IPS-15b (cell line): ENCODE data around the gene FZR1.

Experiments used
- H3K27me3 ChIP-seq: one replicate; pipeline ENCODE4 v1.6.1; 2013; ENCODE audit warnings: low read length; ENCODE audit not compliant: control insufficient read depth, insufficient read depth
- H3K36me3 ChIP-seq: one replicate; pipeline ENCODE4 v1.6.1; 2013; ENCODE audit warnings: low read length; ENCODE audit not compliant: control insufficient read depth, insufficient read depth
- H3K4me1 ChIP-seq: one replicate; pipeline ENCODE4 v1.6.1; 2013; ENCODE audit warnings: mild to moderate bottlenecking, low read length; ENCODE audit not compliant: control insufficient read depth, insufficient read depth
- H3K4me3 ChIP-seq: one replicate; pipeline ENCODE4 v1.5.1; 2013; ENCODE audit warnings: low read depth, low read length
- H3K9ac ChIP-seq: one replicate; pipeline ENCODE4 v1.6.1; 2013; ENCODE audit warnings: low read depth, mild to moderate bottlenecking, low read length
- H3K9me3 ChIP-seq: one replicate; pipeline ENCODE4 v1.6.1; 2013; ENCODE audit warnings: mild to moderate bottlenecking, low read length; ENCODE audit not compliant: control insufficient read depth, insufficient read depth

The FZR1 gene

DNA sequence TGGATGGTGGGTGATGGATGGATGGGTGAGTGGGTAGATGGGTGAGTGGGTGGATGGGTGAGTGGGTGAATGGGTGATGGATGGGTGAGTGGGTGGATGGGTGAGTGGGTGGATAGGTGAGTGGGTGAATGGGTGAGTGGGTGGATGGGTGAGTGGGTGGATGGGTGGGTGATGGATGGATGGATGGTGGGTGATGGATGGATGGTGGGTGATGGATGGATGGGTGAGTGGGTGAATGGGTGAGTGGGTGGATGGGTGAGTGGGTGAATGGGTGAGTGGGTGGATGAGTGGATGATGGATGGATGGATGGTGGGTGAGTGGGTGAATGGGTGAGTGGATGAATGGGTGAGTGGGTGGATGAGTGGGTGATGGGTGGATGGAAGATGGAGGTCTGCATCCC is 28.6 kb upstream of the FZR1 start:
- peaks cover 8% of the 10 kb centered on the region for H3K27me3 ChIP-seq
- no peaks in the 10 kb centered on the region for H3K9me3 ChIP-seq
- no peak overlapping the region for H3K9ac ChIP-seq
- peaks cover 2% of the 10 kb centered on the region for H3K4me1 ChIP-seq
- H3K36me3 ChIP-seq: no peaks in the 10 kb centered on the region
- no peak overlapping the region for H3K4me3 ChIP-seq

DNA sequence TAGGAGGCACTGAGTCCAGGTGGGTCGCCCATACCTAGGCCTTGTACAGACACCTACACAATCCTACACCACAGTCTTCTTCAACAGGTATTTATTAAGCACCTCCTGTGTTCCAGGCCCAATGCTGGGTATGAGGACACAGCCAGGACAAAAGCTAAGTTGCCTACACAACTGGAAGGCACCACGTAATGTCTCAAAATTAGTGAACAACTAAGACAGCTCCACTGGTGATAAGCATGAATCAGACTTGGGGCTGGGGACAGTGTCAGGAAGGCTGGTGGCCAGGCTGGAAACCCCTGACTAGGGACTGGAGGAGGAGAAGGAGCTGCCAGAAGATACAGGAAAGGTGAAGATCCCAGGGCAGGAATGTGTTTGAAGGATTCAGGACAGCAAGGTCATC is 28.2 kb upstream of the FZR1 start:
- Histone ChIP-seq H3K27me3 (peaks cover 8% of the 10 kb centered on the region), H3K36me3 (no peaks in the 10 kb centered on the region), H3K4me1 (peaks cover 2% of the 10 kb centered on the region), H3K9me3 (no peaks in the 10 kb centered on the region), H3K9ac (no peak overlapping the region), H3K4me3 (peak overlapping the region; percentile 62)

DNA sequence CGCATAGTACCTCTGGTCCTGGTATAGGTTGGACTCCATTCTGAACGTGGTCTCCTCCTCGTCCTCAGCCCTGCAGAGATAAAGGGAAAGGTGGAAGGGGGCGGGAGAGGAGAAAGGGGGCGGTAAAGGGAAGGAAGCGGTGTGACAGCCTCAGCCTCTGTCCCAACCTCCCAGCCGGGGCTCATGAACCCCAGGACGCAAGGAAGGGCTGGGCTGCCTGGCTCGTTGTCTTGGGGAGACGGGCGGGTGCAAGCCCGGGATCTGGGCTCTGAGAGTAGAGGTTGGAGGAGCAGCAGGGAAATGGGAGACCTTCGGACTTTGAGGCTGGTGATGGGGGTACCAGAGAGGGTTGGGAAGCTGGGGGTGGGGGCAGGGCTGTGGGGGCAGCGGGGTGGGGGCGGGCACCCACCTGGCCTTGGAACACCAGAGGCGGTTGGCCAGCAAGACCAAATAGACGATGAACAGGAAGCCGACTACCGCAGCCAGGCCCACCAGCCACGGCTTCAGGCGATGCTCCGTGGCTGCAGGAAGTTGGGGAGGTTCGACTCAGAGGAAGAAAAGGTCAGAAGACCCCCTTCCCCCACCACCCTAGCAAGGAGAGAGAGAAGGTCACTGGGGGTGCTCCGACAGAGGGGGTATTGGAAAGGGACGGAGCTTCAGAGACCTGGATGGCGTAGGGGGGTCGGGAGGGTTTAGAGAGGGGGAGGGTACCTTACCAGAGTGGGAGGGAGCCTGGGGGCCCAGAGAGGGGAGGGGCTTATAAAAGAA is 27.5 kb upstream of the FZR1 start:
- Histone ChIP-seq H3K9me3 (no peaks in the 10 kb centered on the region), H3K4me3 (peak overlapping the region; percentile 62), H3K9ac (no peak overlapping the region), H3K4me1 (peaks cover 2% of the 10 kb centered on the region), H3K36me3 (no peaks in the 10 kb centered on the region), H3K27me3 (peaks cover 8% of the 10 kb centered on the region)

DNA sequence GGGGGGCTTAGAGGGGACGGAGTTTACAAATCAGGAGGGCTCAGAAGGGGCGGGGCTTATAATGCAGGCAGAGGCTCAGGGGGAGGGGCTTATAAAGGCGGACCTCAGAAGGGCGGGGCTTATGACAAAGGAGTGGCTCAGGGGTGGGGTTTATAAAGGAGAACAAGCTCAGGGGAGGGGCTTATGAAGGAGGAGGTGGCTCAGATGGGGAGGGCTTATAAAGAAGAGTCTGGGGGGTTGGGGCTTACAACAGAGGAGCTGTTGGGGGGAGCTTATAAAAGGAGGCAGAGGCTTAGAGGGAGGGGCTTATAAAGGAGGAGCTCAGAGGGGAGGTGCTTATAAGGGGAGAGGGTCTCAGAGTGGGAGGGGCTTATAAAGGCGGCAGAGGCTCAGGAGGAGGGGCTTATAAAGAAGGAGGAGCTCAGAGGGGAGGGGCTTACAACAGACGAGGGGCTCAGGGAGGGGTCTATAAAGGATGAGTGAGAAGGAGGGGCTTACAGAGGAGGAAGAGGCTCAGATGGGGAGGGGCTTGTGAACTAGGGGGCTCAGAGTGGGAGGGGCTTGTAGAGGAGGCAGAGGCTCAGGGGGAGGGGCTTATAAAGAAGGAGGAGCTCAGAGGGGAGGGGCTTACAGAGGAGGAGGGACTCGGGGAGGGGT is 26.8 kb upstream of the FZR1 start:
- Histone ChIP-seq H3K4me1 (peaks cover 2% of the 10 kb centered on the region), H3K27me3 (peaks cover 8% of the 10 kb centered on the region), H3K4me3 (peak overlapping the region; percentile 62), H3K36me3 (no peaks in the 10 kb centered on the region), H3K9ac (no peak overlapping the region), H3K9me3 (no peaks in the 10 kb centered on the region)

- Histone ChIP-seq H3K9ac (no peak overlapping the region), H3K4me1 (peaks cover 2% of the 10 kb centered on the region), H3K9me3 (no peaks in the 10 kb centered on the region), H3K4me3 (peak overlapping the region; percentile 13), H3K27me3 (peaks cover 8% of the 10 kb centered on the region), H3K36me3 (no peaks in the 10 kb centered on the region)
These were observed 26.3 kb upstream of the FZR1 start for GRCh38 chr19:3479834-3480215.

GRCh38 chr19:3480383-3481091 is 25.6 kb upstream of the FZR1 start, which contains the start of gene SMIM24:
TSS of gene SMIM24 (minus strand) at chr19:3480525. CDS start at chr19:3480463, 62 bp downstream.
- peak within 1 kb of the TSS; percentile 35 for H3K4me3 ChIP-seq
- no peaks in the 10 kb centered on the region for H3K9me3 ChIP-seq
- H3K27me3 ChIP-seq: peaks cover 8% of the 10 kb centered on the region
- H3K9ac ChIP-seq: no peak within 1 kb of the TSS
- H3K36me3 ChIP-seq: no peaks in the 10 kb centered on the region
- H3K4me1 ChIP-seq: peaks cover 2% of the 10 kb centered on the region

DNA sequence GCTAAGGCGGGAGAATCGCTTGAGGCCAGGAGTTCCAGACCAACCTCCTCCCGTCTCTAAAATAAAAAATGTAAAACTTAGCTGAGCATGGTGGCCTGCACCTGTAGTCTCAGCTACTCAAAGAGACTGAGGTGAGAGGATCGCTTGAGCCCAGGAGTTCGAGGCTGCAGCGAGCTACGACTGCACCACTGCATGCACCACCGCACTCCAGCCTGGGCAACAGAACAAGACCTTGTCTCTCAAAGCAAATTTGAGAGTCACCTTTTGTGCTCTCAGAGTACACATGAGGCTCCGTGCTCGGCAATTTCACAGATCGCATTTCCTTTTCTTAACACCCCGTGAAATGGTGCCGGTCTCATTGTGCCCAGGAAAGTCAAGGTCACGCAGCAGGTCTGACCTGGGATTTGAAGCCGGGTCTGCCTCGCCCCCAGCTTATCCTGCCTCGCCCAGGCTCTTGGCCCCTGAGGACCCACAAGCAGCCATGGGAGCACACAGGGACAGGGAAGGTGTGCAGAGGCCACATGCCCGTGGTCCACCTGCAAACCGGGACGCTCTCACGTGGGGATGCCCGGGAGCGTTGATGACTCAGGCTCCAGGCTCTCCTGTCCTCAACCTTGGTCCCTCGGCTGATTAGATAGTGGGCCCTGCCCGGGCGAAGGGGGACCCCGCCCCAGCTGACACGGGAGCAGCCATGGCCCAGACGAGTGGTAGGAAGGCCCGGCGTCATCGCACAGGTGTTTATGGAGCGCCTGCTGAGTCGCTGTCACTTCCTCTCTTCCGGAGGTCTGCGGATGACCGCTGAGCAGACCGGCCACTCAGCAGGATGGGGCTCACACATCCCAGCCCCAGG is 24.6 kb upstream of the FZR1 start:
- Histone ChIP-seq H3K4me3 (no peak overlapping the region), H3K27me3 (peaks cover 6% of the 10 kb centered on the region), H3K9ac (no peak overlapping the region), H3K36me3 (no peaks in the 10 kb centered on the region), H3K4me1 (peaks cover 2% of the 10 kb centered on the region), H3K9me3 (no peaks in the 10 kb centered on the region)

DNA sequence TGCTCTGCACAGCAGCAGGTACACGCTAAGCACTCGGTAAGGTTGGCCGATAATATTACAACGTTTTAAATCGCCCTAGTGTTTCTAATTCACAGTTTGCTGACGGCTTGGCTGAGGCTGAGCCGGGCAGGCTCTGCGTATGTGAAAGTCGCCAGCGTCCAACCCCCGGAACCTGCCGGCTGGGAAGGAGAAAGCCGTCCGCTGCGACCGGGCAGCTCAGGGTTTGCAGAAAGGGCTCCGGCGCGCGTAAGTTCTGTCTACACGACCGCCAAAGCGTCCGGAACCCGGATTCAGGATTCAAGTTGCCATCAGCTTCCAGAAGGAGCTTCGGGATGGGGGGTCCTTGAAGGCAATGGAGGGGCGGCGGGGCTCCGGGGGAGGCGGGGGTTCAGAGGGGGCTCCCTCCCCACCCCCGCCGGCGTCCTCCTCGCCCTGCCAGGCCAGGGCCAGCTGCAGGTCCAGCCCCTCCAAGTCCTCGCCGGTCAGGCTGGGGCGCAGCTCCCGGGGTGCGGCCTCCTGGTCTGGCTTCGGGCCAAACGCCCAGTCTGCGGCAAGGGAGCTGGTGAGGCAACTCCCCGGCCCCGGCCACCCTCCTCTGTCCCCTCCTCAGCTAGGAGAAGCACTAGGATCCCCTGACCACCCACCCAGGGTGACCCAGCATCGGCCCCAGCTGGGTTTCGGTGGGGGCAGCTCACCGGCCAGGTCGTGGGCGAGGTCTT is 23.4 kb upstream of the FZR1 start:
- no peaks in the 10 kb centered on the region for H3K36me3 ChIP-seq
- peaks cover 6% of the 10 kb centered on the region for H3K27me3 ChIP-seq
- no peaks in the 10 kb centered on the region for H3K9me3 ChIP-seq
- H3K4me3 ChIP-seq: no peak overlapping the region
- H3K9ac ChIP-seq: no peak overlapping the region
- peaks cover 2% of the 10 kb centered on the region for H3K4me1 ChIP-seq

DNA sequence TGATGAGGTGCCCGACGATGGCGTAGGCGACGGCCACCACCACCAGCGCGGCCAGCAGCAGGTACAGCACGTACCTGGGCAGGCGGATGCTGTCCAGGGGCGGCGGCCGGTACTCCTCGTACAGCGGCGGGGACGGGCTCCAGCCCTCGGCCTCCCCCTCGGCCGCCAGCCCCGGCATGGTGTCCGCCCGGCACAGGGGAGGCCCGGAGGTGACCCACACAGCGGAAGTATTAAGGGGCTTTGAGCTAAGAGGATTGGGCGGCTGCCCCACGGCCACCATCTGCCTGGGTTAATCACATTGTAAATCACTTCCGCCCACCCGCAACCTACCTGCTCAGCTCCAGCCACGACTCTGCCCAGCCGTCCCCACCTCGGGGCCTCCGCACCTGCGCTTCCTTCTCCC is 22.9 kb upstream of the FZR1 start, which contains the start of gene SMIM44:
Gene SMIM44 (minus strand): TSS at position 216 of the 403 bp plus-strand sequence. CDS start 38 bp downstream, at position 178.
- Histone ChIP-seq H3K4me1 (peaks cover 2% of the 10 kb centered on the region), H3K9ac (no peak within 1 kb of the TSS), H3K36me3 (no peaks in the 10 kb centered on the region), H3K4me3 (no peak within 1 kb of the TSS), H3K27me3 (peaks cover 2% of the 10 kb centered on the region), H3K9me3 (no peaks in the 10 kb centered on the region)

DNA sequence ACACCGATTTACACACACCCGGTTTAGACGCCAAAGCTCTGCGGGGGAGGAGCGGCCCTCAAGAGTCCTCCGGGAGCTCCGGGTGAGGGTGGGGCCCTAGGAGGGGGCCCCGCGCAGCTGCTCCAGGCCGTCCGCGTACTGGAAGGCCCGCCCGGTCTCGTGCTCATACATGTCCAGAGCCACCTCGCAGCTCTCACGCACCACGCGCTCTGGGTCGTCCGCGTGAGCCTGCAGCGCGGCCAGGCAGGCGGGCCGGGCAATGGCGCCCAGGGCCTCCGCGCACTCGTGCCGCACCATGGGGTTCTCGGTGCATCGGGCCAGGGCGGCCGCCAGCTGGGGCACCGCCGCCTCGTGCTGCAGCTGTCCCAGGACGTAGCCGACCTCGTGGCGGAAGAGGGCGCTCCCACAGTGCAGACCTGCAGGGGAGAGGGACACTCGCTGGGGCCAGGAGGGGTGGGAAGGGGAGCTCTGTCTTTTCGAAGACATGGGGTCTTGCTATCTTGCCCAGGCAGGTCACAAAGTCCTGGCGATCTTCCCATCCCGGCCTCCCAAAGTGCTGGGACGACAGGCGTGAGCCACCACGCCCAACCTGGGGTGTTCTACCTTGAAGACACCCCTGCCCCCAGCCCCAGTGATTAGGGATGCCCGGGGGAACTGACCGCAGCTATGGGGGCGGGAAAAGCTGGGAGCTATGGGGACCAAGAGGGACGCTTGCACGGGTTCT is 14.6 kb upstream of the FZR1 start:
- Histone ChIP-seq H3K4me1 (no peaks in the 10 kb centered on the region), H3K9me3 (no peaks in the 10 kb centered on the region), H3K4me3 (no peak overlapping the region), H3K27me3 (no peaks in the 10 kb centered on the region), H3K9ac (no peak overlapping the region), H3K36me3 (peaks cover 28% of the 10 kb centered on the region)
